ENCODE measurements around the gene FNDC3A. TPM values are rescaled to one million over a fixed set of nuclear protein-coding genes. Genes with fewer than 3 reads are reported as not detected.

The FNDC3A gene
- total RNA-seq, 5 donors from 2014 or later (not counting 1 experiment from before 2014, with no cell fraction given): 29.7 to 44.4 (median 32.0) TPM

GRCh38 chr13:48975101-48975855 lies 434 bp upstream of the FNDC3A start:
- Histone ChIP-seq H3K27ac (ENCODE audit: low read length) (peak overlapping the region; percentile 99), H3K4me3 (ENCODE audit: control insufficient read depth in 1 of 2, extremely low read depth in 1 of 2, low read length in 1 of 2) (peak overlapping the region; percentile 72 to 83), H3K4me1 (ENCODE audit: control insufficient read depth in 1 of 2, extremely low read depth in 1 of 2, insufficient read depth in 2 of 2, low read length in 2 of 2) (peaks cover 9 to 17% of the 10 kb centered on the region in 2 experiments), H3K36me3 (ENCODE audit: control insufficient read depth in 2 of 2, extremely low read depth in 1 of 2, insufficient read depth in 1 of 2, low read length in 1 of 2) (no peaks in the 10 kb centered on the region), H3K27me3 (replicated peaks in 1 of 2; ENCODE audit: control insufficient read depth in 2 of 2, extremely low read depth in 1 of 2, insufficient read depth in 2 of 2, low read length in 1 of 2) (no peaks in the 10 kb centered on the region), H3K9me3 (peaks cover 5% of the 10 kb centered on the region)
- peaks cover 17% of the 10 kb centered on the region for H3K36me3 Mint-ChIP-seq
- WGBS (ENCODE audit: insufficient coverage): under 1% methylated on average over 31 of the region's 50 CpGs
- peak in 31 of 35 experiments; percentile 33 to 79 (median 55) for DNase-seq
- peak overlapping the region; percentile 98 for H3K27ac Mint-ChIP-seq
- ChIA-PET POLR2A (interaction anchor here in 1 of 2 donors (0.9 to 1.5 kb wide), 6 partner anchors 13 to 468 kb away, joined by 3 to 9 read pairs (median 3); partner anchors contain the start of gene RCBTB2), CTCF (interaction anchor here (0.6 to 1.5 kb wide), 3 partner anchors 12 to 171 kb away, joined by 3 to 6 read pairs (median 5); no protein-coding TSS in a partner anchor)
- H3K9me3 Mint-ChIP-seq: peaks cover 12 to 28% (median 14%) of the 10 kb centered on the region in 3 donors
- peaks cover 0 to 4% of the 10 kb centered on the region in 2 donors for H3K27me3 Mint-ChIP-seq
- H3K4me3 Mint-ChIP-seq: peak overlapping the region; percentile 88 to 94 (median 93)
- peak; percentile 32 to 44 (median 36) for ATAC-seq (replicated peaks in 1 of 4)
- peaks cover 38 to 43% (median 42%) of the 10 kb centered on the region in 3 donors for H3K4me1 Mint-ChIP-seq

DNA sequence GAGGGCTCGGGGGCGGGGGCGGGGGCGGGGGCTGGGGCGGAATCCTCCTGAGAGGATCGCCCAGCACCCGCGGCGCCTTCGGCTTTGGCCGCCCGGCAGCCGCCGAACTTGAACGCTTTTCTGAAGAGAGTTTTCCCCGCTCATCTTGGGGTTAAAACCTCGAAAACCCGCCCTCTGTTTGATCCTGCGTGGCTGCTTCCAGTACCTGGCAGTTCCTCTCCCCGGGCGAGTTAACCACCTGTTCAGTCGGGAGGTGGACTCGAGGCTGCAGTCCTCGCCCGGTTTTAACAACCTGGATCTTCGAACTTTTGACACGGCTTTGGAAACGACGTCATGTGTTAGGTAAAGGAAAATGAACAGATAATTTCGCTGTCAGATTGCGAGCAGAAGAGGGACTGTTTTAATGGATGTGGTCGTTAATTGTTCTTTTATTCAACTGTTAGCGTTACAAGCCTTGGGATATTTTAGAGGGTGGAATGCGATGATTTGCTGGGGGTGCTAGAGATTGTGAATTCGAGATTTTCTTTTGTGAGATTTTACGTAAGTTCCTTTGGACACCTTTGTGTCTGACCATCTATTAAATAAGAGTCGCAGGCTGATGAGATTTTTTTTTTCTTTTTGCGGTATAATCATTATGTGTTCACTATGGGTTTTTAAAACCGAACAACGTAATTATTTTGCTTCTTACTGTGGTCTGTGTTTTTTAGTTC lies 1.0 kb downstream of the FNDC3A start:
- Mint-ChIP-seq H3K27me3 (no peaks in the 10 kb centered on the region), H3K9me3 (peaks cover 12 to 25% (median 14%) of the 10 kb centered on the region in 3 donors), H3K27ac (peak overlapping the region; percentile 97), H3K36me3 (peaks cover 17% of the 10 kb centered on the region), H3K4me3 (peak overlapping the region; percentile 93 to 98 (median 97)), H3K4me1 (peaks cover 48 to 55% (median 54%) of the 10 kb centered on the region in 3 donors)
- ChIA-PET POLR2A (interaction anchor here in 1 of 2 donors (0.5 to 1.5 kb wide), 6 partner anchors 86 to 444 kb away, joined by 3 to 8 read pairs (median 4); partner anchors contain the start of gene RCBTB2), CTCF (interaction anchor here in 1 of 2 donors (1.5 kb wide), 1 partner anchor 170 kb away, joined by 6 read pairs; no protein-coding TSS in a partner anchor)
- peak overlapping the region; percentile 83 to 95 for H3K4me3 ChIP-seq (ENCODE audit: control insufficient read depth in 1 of 2, extremely low read depth in 1 of 2, low read length in 1 of 2)
- no peaks in the 10 kb centered on the region for H3K27me3 ChIP-seq (replicated peaks in 1 of 2; ENCODE audit: control insufficient read depth in 2 of 2, extremely low read depth in 1 of 2, insufficient read depth in 2 of 2, low read length in 1 of 2)
- H3K9me3 ChIP-seq: peaks cover 5% of the 10 kb centered on the region
- ATAC-seq (replicated peaks in 1 of 4): peak in 2 of 4 experiments; percentile 17 to 30
- H3K4me1 ChIP-seq (ENCODE audit: control insufficient read depth in 1 of 2, extremely low read depth in 1 of 2, insufficient read depth in 2 of 2, low read length in 2 of 2): peaks cover 9 to 20% of the 10 kb centered on the region in 2 experiments
- no peaks in the 10 kb centered on the region for H3K36me3 ChIP-seq (ENCODE audit: control insufficient read depth in 2 of 2, extremely low read depth in 1 of 2, insufficient read depth in 1 of 2, low read length in 1 of 2)
- WGBS (ENCODE audit: insufficient coverage): 0% methylated on average over 37 of the region's 40 CpGs
- peak in 3 of 35 experiments; percentile 70 to 75 (median 70) for DNase-seq
- H3K27ac ChIP-seq (ENCODE audit: low read length): peak overlapping the region; percentile 89

DNA sequence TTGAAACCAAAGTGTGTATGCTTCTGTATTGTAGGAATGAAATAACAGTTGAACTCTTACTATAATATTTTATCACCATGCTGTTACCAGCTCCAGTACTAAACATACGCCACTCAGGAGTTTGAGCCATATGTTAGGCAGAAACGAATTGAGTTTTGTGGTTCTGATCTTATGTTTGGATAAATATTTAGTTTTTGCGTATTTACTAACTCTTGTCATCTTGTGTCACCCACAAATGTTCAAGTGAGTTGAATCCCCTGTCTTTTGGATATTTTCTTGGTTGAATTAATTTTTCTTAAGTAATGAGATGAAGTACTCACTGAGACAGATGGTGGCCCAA lies 1.5 kb downstream of the FNDC3A start:
- Mint-ChIP-seq H3K4me1 (peaks cover 49 to 57% (median 55%) of the 10 kb centered on the region in 3 donors), H3K9me3 (peaks cover 12 to 22% (median 12%) of the 10 kb centered on the region in 3 donors), H3K27me3 (no peaks in the 10 kb centered on the region), H3K27ac (peak overlapping the region; percentile 97), H3K36me3 (peaks cover 17% of the 10 kb centered on the region), H3K4me3 (peak overlapping the region; percentile 93 to 98 (median 97))
- no peak for ATAC-seq (replicated peaks in 1 of 4)
- CTCF ChIA-PET: no interaction called here
- POLR2A ChIA-PET: interaction anchor here (0.5 to 0.6 kb wide), 2 partner anchors 133 to 141 kb away, joined by 3 read pairs; no protein-coding TSS in a partner anchor
- WGBS (ENCODE audit: insufficient coverage): no CpG with 5 or more reads among the region's 3 CpGs
- Histone ChIP-seq H3K4me1 (ENCODE audit: control insufficient read depth in 1 of 2, extremely low read depth in 1 of 2, insufficient read depth in 2 of 2, low read length in 2 of 2) (peaks cover 9 to 20% of the 10 kb centered on the region in 2 experiments), H3K9me3 (peaks cover 5% of the 10 kb centered on the region), H3K4me3 (ENCODE audit: control insufficient read depth in 1 of 2, extremely low read depth in 1 of 2, low read length in 1 of 2) (peak overlapping the region; percentile 83 to 95), H3K27ac (ENCODE audit: low read length) (no peak overlapping the region), H3K27me3 (replicated peaks in 1 of 2; ENCODE audit: control insufficient read depth in 2 of 2, extremely low read depth in 1 of 2, insufficient read depth in 2 of 2, low read length in 1 of 2) (no peaks in the 10 kb centered on the region), H3K36me3 (ENCODE audit: control insufficient read depth in 2 of 2, extremely low read depth in 1 of 2, insufficient read depth in 1 of 2, low read length in 1 of 2) (no peaks in the 10 kb centered on the region)
- no peak for DNase-seq

- no peak overlapping the region for H3K4me3 ChIP-seq (ENCODE audit: control insufficient read depth in 1 of 2, extremely low read depth in 1 of 2, low read length in 1 of 2)
These were observed 2.3 kb downstream of the FNDC3A start for GRCh38 chr13:48977973-48978372.

DNA sequence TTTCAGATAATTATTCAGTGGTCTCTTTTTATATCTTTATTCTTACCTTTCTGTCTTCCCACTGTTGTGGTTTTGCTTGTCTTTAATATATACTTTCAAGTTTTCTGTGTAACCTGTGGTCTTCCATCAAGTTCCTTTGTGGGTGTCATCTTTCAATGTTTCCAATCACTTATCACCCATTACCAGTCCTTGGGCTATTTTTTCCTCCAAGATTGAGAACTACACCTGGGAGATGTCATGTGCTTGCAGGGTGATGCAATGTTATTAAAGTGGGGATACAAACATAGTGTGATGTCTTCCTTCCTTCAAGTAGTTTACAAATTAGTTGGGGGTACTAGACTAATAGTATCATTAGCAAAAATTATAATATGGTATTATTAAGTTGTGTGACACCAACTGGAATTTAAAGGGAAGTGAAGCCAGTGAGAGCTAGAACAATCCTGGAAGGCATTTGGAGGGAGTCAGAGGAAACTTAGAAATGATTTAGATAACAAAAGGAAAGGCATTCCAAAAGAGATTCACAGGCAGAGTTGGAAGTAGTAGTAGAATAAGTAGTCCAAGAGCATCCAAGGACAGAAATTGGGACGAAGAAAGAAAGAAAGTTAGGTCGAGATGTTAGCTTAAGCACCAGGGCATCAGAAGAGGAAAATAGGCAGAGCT lies 3.4 kb downstream of the FNDC3A start:
- POLR2A ChIA-PET: no interaction called here
- Histone ChIP-seq H3K4me3 (ENCODE audit: control insufficient read depth in 1 of 2, extremely low read depth in 1 of 2, low read length in 1 of 2) (no peak overlapping the region), H3K27me3 (replicated peaks in 1 of 2; ENCODE audit: control insufficient read depth in 2 of 2, extremely low read depth in 1 of 2, insufficient read depth in 2 of 2, low read length in 1 of 2) (no peaks in the 10 kb centered on the region), H3K27ac (ENCODE audit: low read length) (no peak overlapping the region), H3K4me1 (ENCODE audit: control insufficient read depth in 1 of 2, extremely low read depth in 1 of 2, insufficient read depth in 2 of 2, low read length in 2 of 2) (peaks cover 9 to 20% of the 10 kb centered on the region in 2 experiments), H3K36me3 (ENCODE audit: control insufficient read depth in 2 of 2, extremely low read depth in 1 of 2, insufficient read depth in 1 of 2, low read length in 1 of 2) (no peaks in the 10 kb centered on the region), H3K9me3 (peaks cover 2% of the 10 kb centered on the region)
- DNase-seq (no peak), ATAC-seq (replicated peaks in 1 of 4) (no peak)
- WGBS (ENCODE audit: insufficient coverage): no CpG with 5 or more reads among the region's 2 CpGs
- CTCF ChIA-PET: interaction anchor here in 1 of 2 donors (0.6 kb wide), 1 partner anchor 123 kb away, joined by 3 read pairs; no protein-coding TSS in a partner anchor
- Mint-ChIP-seq H3K4me1 (peaks cover 59 to 64% (median 62%) of the 10 kb centered on the region in 3 donors), H3K27ac (no peak overlapping the region), H3K4me3 (peak overlapping the region; percentile 10 to 93 (median 18)), H3K36me3 (peaks cover 5% of the 10 kb centered on the region), H3K27me3 (no peaks in the 10 kb centered on the region), H3K9me3 (peaks cover 0 to 6% (median 0%) of the 10 kb centered on the region in 3 donors)

More at GRCh38 chr13:48977973-48978372, 2.3 kb downstream of the FNDC3A start:
- Mint-ChIP-seq H3K27me3 (no peaks in the 10 kb centered on the region), H3K4me3 (peak overlapping the region; percentile 44 to 93 (median 58)), H3K27ac (no peak overlapping the region), H3K9me3 (peaks cover 7 to 17% (median 7%) of the 10 kb centered on the region in 3 donors), H3K36me3 (peaks cover 13% of the 10 kb centered on the region), H3K4me1 (peaks cover 53 to 62% (median 60%) of the 10 kb centered on the region in 3 donors)
- POLR2A ChIA-PET: interaction anchor here in 1 of 2 donors (0.6 kb wide), 1 partner anchor 140 kb away, joined by 3 read pairs; no protein-coding TSS in a partner anchor
- WGBS (ENCODE audit: insufficient coverage): no CpG with 5 or more reads among the region's 3 CpGs
- H3K27me3 ChIP-seq (replicated peaks in 1 of 2; ENCODE audit: control insufficient read depth in 2 of 2, extremely low read depth in 1 of 2, insufficient read depth in 2 of 2, low read length in 1 of 2): no peaks in the 10 kb centered on the region
- no peak overlapping the region for H3K27ac ChIP-seq (ENCODE audit: low read length)
- H3K9me3 ChIP-seq: peaks cover 5% of the 10 kb centered on the region
- CTCF ChIA-PET: no interaction called here
- DNase-seq: no peak
- H3K36me3 ChIP-seq (ENCODE audit: control insufficient read depth in 2 of 2, extremely low read depth in 1 of 2, insufficient read depth in 1 of 2, low read length in 1 of 2): no peaks in the 10 kb centered on the region
- ATAC-seq (replicated peaks in 1 of 4): no peak
- H3K4me1 ChIP-seq (ENCODE audit: control insufficient read depth in 1 of 2, extremely low read depth in 1 of 2, insufficient read depth in 2 of 2, low read length in 2 of 2): peaks cover 9 to 20% of the 10 kb centered on the region in 2 experiments
